A673 (cell line): Measurements from ENCODE around the gene PLCD1.
"Not testable (repeated sequence)": the region's sequence is repeated elsewhere in the genome, so short reads cannot be mapped to it uniquely, and the experiment has no call there.

Experiments used
- EZH2 ChIP-seq: fragments of 200-600 bp; sonication (generic); IDR thresholded peaks from 2 replicates; pipeline ENCODE4 v1.6.1; 2017; ENCODE audit warnings: borderline replicate concordance, low read depth, mild to moderate bottlenecking, mixed read lengths, antibody characterized with exemption, low read length; ENCODE audit not compliant: poor library complexity, severe bottlenecking
- TF ChIP-seq, protein P1 (sequence below): fragments of 300-800, 200-600 bp; sonication (generic); conservative IDR thresholded peaks from 2 replicates; pipeline ENCODE4 v1.5.1; 2017; ENCODE audit warnings: low read depth, mild to moderate bottlenecking, antibody characterized with exemption, low read length, moderate library complexity, mixed read lengths

GRCh38 chr3:38033586-38033985, 4.1 kb upstream of the PLCD1 start:
- TF ChIP-seq, protein P1, sequence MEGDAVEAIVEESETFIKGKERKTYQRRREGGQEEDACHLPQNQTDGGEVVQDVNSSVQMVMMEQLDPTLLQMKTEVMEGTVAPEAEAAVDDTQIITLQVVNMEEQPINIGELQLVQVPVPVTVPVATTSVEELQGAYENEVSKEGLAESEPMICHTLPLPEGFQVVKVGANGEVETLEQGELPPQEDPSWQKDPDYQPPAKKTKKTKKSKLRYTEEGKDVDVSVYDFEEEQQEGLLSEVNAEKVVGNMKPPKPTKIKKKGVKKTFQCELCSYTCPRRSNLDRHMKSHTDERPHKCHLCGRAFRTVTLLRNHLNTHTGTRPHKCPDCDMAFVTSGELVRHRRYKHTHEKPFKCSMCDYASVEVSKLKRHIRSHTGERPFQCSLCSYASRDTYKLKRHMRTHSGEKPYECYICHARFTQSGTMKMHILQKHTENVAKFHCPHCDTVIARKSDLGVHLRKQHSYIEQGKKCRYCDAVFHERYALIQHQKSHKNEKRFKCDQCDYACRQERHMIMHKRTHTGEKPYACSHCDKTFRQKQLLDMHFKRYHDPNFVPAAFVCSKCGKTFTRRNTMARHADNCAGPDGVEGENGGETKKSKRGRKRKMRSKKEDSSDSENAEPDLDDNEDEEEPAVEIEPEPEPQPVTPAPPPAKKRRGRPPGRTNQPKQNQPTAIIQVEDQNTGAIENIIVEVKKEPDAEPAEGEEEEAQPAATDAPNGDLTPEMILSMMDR, result not testable (repeated sequence)
- not testable (repeated sequence) for TF ChIP-seq EZH2
